GM12874 (cell line): ENCODE results near the gene IL1RAP.

ENCODE experiments used
- CTCF ChIP-seq: IDR thresholded peaks from 2 replicates; pipeline ENCODE4 v1.5.1; 2011; ENCODE audit warnings: low read depth, mild to moderate bottlenecking, control low read depth, low read length, moderate library complexity; ENCODE audit not compliant: insufficient read depth

IL1RAP gene

GRCh38 chr3:190645932-190646460, 132.1 kb downstream of the IL1RAP start:
- no peak for TF ChIP-seq CTCF

DNA sequence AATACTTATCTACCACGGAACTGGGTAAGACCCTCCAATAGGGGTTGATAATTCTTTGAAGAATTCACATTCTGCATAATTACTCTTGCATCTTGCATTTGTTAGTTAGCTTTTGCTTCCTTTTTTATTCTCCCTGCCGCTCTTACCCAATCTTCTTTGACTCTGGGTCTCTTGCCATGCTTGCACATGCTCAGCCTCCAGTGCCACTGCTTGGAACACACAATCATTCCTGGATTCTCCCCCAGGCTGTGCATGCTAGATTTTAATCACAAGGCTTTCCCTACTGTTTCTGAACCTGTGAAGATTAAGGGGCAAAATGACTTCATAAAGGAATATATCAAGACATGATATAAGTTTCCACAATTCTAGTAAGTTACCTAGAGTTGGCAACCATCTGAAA, 133.1 kb downstream of the IL1RAP start:
- no peak for TF ChIP-seq CTCF

DNA sequence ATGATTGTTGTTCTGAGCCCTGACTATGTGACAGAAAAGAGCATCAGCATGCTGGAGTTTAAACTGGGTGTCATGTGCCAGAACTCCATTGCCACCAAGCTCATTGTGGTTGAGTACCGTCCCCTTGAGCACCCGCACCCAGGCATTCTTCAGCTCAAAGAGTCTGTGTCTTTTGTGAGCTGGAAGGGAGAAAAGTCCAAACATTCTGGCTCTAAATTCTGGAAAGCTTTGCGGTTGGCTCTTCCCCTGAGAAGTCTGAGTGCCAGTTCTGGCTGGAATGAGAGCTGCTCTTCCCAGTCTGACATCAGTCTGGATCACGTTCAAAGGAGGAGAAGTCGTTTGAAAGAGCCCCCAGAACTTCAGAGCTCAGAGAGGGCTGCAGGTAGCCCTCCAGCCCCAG, 142.0 kb downstream of the IL1RAP start:
- no peak for TF ChIP-seq CTCF

DNA sequence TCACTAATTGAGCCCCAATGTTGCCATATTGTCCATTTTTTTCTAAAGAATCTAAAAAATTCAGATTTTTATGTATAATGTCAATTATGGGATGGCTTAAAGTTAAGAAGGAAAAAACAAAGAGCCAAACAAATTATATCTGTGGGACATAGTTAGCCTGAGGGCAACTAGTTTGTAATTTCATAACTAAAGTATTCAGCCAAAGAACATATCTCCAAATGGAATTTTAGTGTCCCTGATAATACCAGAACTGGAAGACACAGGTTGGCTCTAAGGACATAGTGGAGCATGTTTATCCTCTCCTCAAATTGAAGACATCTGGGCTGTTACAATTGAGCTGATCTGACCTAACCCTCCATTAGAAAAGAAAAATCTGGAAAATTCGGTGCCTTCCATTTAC, 144.2 kb downstream of the IL1RAP start:
- TF ChIP-seq CTCF: no peak

DNA sequence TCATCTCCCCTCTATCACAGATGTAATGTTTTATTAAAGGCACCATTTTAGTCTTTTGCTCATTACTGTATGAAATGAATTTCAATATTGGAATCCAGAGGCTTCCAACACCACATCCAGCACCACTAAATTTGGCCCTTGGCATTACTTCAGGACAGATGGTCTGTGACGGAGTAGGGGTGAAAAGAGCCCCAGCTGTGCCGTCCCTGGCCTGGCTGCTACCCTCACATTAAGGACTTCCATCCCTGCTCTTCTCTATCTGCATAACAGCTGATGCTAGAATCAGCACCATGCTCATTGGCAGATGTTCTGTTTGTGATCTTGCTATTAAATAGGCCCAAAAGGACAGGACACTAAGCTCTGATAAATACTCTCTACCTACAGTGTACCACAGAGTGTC, 152.9 kb downstream of the IL1RAP start:
- TF ChIP-seq CTCF: no peak

GRCh38 chr3:190671658-190672057, 157.8 kb downstream of the IL1RAP start:
- no peak for TF ChIP-seq CTCF

DNA sequence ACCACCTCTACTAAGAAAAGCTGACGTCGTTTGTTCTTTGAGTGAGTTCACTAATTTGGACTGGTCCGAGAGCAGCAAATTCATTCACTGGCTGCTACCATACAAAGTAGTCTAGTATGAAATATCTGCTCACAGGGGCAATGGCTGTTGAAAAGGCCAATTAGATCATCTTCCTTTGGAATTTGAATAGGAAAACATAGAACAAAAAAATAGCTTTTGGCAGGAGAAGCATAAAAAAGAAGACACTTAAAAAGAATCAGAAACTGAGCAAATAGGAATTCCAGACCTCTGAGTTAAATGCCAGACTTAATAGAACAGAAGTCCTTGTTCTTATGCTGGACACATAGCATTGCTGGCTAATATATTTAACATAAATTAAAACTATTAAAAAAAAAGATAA, 159.3 kb downstream of the IL1RAP start:
- TF ChIP-seq CTCF: no peak

- TF ChIP-seq CTCF: no peak
Observed at GRCh38 chr3:190676481-190676880, 162.6 kb downstream of the IL1RAP start.
